ENCODE data around the gene KRT84. TPM values are rescaled to one million over a fixed set of nuclear protein-coding genes. Genes with fewer than 3 reads are reported as not detected.

Gene KRT84, protein sequence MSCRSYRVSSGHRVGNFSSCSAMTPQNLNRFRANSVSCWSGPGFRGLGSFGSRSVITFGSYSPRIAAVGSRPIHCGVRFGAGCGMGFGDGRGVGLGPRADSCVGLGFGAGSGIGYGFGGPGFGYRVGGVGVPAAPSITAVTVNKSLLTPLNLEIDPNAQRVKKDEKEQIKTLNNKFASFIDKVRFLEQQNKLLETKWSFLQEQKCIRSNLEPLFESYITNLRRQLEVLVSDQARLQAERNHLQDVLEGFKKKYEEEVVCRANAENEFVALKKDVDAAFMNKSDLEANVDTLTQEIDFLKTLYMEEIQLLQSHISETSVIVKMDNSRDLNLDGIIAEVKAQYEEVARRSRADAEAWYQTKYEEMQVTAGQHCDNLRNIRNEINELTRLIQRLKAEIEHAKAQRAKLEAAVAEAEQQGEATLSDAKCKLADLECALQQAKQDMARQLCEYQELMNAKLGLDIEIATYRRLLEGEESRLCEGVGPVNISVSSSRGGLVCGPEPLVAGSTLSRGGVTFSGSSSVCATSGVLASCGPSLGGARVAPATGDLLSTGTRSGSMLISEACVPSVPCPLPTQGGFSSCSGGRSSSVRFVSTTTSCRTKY
- not detected for total RNA-seq
- long read RNA-seq: 0 reads

DNA sequence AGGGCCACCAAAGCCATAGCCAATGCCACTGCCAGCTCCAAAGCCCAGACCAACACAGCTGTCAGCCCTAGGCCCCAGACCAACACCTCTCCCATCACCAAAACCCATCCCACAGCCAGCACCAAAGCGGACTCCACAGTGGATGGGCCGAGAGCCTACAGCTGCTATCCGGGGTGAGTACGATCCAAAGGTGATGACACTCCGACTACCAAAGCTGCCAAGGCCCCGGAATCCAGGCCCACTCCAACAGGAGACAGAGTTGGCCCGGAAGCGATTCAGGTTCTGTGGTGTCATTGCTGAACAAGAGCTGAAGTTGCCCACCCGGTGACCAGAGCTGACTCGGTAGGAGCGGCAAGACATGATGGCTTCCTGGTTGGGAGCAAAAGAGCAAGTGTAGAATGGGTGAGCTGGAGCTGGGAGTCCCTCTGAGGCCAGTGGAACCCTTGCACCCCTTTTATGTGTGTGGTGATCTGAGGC is at the start of gene KRT84:
TSS of gene KRT84 (minus strand) at position 427 of the 477 bp plus-strand sequence. CDS start at position 360, 67 bp downstream.
- ATAC-seq (no peak), DNase-seq (ENCODE audit: missing footprints) (no peak)
- intact Hi-C loops (cut with DNase I): loop anchor here (10.0 kb wide), 1 partner anchor 180 kb away; no protein-coding TSS in a partner anchor

DNA sequence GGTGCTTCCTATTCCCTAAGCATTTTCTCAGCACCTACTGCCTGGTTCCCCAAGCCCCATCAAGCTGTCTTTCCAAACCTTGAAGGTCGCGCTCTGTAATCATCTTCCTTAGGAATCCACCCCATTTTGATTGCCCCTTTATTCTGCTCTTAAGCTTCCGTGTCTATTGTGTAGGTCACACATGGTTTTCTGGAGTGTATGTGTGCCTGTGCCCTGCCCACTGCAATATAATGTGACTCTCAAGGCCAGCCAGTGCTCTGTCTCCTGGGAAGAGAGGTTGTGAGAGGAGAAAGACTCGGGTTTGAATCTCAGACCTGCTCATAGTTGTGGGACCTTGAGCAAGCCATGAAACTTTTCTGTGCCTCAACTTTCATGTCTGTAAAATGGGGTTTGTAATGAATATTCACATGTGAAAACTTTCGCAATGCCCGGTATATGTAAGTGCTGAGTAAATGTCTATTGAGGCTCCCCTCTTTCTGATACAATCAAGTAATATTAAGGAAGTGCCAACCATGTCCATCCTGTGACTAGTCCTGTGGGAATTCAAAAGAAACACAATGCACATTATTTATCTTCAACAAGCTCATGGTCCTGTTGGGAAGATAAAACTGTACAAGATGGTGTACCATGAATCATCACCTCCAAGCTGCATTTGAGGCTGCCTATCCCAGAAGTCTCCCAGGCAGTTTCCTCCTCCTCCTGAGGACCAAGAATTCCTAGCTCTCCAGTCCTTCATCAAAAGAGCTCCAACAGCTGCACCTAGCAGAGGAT is 49.5 kb upstream of the KRT84 start:
- DNase-seq (ENCODE audit: missing footprints) (no peak), ATAC-seq (no peak)
- intact Hi-C loops (cut with DNase I): no loop called here

DNA sequence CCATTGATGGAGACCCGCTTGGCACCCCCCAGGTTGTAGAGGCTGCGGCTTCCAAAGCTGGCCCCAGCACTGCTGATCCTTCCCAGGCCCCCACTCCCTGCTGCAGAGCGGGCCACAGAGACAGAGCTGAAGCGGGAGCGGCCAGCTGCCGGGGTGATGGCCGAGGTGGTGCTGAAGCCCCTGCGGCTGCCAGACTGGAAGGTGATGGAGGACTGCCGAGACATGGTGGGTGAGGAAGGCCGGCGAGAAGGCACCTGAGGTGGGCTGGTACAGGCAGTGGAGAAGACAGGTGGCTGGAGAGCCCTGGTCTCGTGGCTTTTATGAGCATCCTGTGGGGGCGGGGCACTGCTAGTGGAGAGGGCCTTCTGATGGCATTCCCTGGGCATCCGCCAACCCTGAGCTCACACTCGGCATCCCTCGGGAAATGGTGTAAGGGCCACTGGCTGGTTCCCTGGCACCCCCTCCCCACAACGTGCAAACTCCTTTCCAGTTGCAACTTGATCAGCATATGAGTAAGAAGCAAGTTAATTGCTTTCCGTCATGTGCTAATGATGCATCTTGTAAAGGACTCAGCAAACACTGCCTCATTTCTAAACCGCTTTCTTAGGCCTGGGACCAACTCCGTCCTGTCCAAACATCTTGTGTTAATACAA is 48.8 kb upstream of the KRT84 start, which contains the start of gene KRT75:
TSS of gene KRT75 (minus strand) at position 291 of the 653 bp plus-strand sequence. CDS start at position 224, 67 bp downstream.
- no peak for DNase-seq (ENCODE audit: missing footprints)
- no peak for ATAC-seq
- intact Hi-C loops (cut with DNase I): no loop called here

DNA sequence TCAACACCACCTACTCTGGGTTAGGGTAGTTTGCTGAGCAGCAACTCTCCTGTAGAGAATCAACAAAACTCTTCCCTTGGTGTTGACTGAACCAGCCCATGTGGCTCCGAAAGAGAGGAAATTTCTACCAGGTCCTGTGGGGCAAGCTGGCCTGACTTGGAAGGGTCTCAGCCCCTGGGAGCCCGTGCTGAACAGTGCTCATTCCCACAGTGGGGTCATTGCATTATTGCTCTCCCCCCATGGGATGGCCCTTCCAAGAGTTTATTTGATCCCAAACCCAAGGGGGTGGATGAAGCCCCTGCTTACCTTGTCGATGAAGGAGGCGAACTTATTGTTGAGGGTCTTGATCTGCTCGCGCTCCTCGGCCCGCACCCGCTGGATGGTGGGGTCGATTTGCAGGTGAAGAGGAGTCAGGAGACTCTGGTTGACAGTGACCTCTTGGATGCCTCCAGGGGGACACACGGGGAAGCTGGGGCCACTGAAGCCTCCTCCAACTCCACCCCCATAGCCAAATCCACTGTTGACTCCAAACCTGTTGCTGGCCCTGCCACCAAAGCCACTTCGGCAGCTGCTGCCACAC is 48.1 kb upstream of the KRT84 start:
- DNase-seq (ENCODE audit: missing footprints) (no peak), ATAC-seq (no peak)
- intact Hi-C loops (cut with DNase I): no loop called here

DNA sequence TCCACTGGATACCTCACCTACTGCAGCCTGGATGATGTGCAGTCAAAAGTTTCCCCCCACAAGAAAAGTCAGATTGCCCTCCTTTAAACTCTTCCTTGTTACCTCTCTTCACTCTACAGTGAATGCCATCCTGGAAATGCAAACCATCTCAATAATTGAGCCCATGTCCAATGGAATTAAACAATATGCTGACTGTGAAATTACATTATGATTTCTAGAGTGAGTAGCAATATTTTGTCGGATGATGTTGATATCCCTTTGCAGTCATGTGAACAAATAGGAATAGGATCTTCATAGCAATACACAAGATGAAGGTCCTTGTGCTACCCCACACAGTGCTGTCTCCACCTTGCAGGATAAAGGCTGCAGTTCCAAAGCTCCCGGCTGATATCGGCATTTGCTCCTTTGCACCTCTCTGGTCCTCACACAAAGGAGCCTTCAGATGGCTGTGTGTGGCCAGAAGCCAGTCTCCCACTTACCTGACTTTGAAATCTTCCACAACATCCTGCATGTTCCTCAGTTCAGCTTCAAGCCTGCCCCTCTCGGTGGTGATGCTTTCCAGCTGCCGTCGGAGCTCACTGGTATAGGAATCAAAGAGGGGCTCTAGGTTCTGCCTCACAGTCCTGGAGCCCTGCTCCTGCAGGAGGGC is 47.2 kb upstream of the KRT84 start:
- no peak for ATAC-seq
- intact Hi-C loops (cut with DNase I): no loop called here

DNA sequence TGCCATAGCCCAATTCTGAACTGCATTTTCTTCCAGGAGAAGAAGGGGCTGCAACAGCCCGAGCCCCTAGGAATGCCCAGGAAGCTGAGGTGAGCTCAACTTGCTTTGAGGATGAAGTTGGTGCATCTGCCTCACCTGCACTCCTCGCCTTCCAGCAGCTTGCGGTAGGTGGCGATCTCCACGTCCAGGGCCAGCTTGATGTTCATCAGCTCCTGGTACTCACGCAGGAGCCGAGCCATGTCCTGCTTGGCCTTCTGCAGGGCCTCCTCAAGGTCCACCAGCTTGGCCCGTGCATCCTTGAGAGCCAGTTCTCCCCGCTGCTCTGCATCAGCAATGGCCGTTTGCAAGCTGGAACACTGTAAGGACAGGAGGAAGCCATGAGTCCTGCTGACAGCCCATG is 42.7 kb upstream of the KRT84 start:
- intact Hi-C loops (cut with DNase I): no loop called here
- DNase-seq (ENCODE audit: missing footprints): no peak
- ATAC-seq: no peak

More for the DNA sequence above, 47.2 kb upstream of the KRT84 start:
- DNase-seq (ENCODE audit: missing footprints): no peak

DNA sequence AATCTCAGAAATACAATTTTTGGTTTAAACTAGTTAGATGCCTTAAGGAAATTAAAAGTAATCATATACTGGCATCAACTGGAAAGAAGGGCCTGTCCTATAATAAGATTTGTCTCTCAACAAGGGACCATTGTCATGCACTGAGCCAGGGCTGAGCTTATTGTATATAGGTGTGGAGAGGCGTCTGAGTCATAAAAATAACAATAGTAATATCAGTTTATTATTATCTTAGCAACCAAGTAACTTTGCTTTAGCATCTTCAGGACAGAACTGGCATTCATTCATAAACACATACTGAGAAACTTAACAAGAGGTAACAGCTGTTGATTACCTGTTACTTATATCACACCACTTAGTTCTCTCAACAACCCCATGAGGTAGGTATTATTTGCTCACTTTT is 41.6 kb upstream of the KRT84 start:
- intact Hi-C loops (cut with DNase I): no loop called here
- DNase-seq (ENCODE audit: missing footprints): no peak
- ATAC-seq: no peak

DNA sequence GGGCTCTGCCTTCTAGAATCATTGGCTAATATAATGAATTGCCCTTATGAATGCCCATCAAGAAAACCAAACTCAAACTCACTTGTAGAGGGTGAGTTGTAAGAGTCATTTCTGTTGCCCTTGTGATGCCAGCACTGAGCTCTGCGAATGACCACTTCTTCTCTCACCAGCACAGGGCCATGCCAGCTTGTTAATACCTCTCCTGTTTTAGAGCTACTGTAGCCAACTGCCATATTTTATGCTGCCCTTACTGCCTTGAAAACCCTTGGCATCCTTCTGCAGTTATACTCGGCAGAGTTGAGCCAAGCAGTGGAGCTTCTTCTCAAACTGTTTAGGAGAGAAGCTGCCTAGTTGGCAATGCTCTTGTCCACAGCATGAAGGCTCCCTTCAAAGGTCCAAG is 40.6 kb upstream of the KRT84 start:
- no peak for ATAC-seq
- intact Hi-C loops (cut with DNase I): no loop called here
- no peak for DNase-seq (ENCODE audit: missing footprints)

DNA sequence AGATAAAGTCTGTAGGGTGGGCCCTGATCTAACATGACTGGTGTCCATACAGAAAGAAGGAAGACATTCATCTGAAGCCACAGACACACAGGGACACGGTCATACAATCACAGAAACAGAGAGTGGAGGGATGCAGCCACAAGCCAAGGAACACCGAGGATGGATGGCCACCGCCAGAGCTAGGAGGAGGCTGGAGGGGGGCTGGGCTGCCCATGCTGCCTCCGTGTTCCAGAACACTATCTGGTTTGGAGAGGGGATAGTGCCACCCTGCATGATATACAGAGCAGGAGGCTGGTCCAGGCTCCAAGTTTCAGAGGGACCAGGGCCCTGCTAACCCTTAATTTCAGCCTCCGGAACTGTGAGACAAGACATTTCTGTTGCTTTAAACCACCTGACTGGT is 40.0 kb upstream of the KRT84 start:
- intact Hi-C loops (cut with DNase I): no loop called here
- no peak for DNase-seq (ENCODE audit: missing footprints)
- ATAC-seq: no peak

DNA sequence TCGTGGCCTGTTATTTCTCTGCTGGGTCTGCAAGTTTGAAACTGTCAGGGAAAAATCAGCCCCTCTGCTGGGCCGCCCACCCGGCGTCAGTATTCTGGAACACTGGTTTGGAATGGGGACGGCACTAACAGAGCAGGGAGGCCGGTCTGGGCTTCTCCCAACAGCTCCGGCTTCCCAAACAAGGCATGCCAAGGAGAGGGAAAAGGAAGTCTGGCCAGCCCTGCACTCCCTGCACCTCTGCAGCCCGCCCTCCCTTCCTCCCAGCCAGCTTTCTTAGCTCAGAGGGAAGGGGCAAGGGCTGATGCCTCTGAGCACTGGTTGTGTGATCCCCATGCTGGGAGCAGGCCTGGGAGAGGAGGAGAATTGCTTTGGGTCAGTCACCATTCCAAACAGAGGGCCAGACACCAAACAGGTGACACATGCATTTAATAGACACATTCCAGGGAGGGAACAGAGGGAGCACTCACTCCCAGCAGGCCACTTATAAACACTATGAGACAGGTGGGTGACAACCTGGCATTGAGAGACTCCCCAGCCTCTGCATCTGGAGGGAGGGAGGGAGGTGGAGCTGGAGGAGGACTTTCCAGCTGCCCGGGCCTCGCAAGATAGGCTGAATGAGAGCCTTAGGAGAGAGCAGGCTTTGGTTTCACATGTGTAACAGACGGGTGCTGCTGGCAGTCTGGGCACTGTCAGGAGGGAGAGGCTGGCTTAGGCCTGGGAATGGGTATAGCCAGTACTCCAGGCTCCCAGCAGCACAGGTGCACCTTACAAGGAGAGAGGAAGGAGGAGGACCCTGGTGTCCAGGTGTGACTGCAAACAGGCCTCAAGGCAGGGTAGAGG is 38.4 kb upstream of the KRT84 start:
- no peak for DNase-seq (ENCODE audit: missing footprints)
- intact Hi-C loops (cut with DNase I): no loop called here
- peak; percentile 49 for ATAC-seq

DNA sequence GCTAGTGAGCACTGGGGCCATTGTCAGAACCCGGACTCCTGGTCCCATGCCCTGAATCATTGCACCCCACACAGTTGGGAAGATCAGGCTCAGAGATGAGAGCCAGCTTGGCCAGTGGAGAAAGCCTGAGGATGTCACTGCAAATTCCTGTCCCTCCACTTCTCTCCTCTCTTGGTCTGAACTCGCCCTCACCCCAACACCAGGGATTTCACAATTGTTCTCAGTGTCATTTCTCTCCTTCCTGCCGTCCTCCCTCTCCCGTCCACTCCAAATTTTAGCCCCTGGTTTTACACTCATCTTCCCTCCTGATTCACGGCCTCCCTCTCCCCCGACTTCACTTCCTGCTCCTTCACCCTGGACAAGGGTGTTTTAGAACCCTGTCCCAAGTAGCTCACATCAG is 37.6 kb upstream of the KRT84 start:
- intact Hi-C loops (cut with DNase I): no loop called here
- DNase-seq (ENCODE audit: missing footprints) (no peak), ATAC-seq (peak; percentile 3)

DNA sequence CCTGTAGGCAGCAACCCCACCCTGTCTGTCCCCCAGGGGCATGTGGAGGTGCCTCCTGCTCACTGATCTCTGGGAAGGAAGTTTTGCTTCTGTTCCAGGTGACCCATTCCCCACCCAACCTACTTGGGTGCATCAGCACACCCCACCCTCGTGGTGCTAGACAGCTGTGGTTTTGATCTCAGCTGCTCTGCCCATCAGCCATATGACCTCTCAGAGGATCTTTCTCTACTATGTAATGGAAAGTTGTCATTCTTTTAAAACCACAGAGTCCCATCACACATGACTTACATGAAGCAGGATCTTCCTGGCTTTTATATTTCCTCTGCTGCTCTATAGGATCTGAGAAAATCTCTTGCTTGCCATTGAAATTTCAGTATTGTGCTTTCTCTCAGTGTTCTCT is 34.2 kb upstream of the KRT84 start:
- DNase-seq (ENCODE audit: missing footprints) (no peak), ATAC-seq (no peak)
- intact Hi-C loops (cut with DNase I): no loop called here

DNA sequence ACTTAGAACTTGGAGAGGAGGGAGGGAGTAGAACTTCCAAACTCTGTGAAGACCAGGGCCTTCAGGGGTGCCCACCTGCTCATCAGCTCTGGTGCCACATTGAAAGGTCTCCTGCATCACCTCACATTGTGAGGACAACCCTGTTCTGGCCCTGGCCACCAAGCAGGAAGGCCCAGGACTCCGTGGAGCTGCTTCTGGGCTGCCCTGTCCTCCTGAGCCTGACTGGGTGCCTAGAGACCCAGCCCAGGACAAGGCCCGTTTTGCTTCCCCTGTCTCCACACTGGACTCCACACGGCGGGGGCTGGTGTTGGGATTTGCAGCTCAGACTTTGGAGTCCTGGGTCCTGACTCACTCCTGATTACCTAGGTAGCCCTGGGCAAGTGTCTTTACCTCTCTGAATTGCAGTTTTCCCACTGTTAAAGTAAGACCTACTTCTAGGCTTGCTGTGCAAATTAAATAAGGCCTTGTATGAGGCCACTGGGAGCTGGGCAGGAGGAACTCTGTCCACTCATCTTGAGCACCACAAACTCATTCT is 33.2 kb upstream of the KRT84 start:
- intact Hi-C loops (cut with DNase I): no loop called here
- DNase-seq (ENCODE audit: missing footprints) (no peak), ATAC-seq (no peak)

DNA sequence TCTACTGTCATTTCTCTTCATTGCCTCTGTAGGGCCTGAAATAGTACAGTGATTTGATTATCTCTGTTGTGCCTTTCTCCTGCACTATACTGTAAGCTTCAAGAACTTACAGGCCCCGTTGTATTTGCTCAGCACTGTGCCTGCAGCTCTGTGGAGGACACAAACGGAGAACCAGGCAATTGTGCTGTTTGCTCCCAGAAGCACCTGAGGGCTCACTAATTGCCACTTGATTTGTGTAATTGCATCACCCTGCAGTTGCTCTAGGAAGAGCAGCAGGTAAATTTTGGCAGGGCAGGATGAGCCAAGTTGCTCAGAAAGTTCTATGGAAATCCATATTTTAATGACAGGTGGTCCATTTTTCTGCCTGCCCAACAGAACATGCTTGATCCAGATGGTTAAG is 32.3 kb upstream of the KRT84 start:
- intact Hi-C loops (cut with DNase I): no loop called here
- ATAC-seq (no peak), DNase-seq (ENCODE audit: missing footprints) (no peak)

DNA sequence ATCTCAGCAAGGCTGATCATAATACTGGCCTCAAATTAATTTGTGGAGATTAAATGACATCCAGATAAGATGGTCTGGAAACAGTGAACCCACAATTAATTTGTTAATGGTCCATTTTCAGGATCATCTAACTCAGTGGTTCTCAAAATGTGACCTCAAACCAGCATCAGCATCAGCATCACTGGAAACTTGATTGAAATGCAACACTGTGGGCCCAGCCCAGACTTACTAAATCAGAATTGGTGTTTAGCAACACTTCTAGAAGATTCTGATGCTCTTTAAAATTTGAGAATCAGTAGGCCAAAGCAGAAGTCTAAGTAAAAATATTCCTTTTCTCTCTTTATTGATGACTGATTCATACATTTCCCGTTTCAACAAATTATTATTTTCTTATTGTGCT is 31.3 kb upstream of the KRT84 start:
- DNase-seq (ENCODE audit: missing footprints): no peak
- intact Hi-C loops (cut with DNase I): no loop called here
- peak; percentile 63 for ATAC-seq

DNA sequence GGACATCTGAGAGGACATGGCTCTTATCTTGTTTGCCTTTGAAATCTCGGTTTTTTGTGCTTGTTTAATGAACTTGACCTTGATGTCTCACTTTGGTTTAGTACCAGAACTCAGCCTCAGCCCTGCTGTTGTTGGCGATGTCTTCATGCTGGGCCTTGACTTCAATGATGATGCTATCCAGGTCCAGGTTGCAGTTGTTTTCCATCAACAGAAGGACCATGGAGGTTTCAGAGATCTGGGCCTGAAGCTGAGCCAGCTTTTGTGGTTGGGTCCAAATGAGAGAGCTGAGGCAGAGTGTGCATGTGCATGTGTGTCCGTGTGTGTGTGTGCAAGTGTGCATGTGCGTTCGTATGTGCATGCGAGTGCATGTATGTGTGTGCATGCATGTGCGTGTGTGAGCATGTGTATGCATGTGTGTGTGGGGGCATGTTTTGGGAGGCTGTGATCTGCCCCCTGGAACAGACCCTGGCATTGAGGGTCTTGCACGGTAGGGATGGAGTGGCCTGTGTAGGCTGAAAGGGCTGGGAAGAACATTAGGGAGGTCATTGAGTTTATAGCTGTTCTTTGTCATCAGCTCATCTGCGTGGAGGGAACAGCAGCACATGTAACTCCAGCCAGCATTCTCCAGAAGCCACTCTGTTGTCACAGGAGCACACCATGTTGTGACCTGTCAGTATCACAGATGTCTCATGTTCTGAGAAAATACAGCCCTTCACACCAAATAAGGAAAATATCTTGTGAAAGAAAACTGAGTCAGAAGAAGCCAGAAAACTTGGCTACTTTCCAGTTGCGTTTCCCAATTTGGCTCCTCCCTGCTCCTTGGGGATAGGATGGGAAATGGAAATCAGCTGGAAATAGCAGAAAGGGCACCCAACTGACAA is 30.7 kb upstream of the KRT84 start:
- DNase-seq (ENCODE audit: missing footprints): no peak
- intact Hi-C loops (cut with DNase I): no loop called here
- ATAC-seq: peak; percentile 95
